Muscle layer of colon (tissue), 2 donors: ENCODE data around the gene C16orf89.

Source experiments
- H3K27ac ChIP-seq: one replicate; pipeline ENCODE4 v1.7.0; 2013; ENCODE audit warnings: low read depth, mild to moderate bottlenecking, low read length, moderate library complexity
- H3K27me3 ChIP-seq, 2 donors: one replicate each; pipeline ENCODE4 v1.7.0; 2013; ENCODE audit warnings: low read length in 2 of 2, mild to moderate bottlenecking in 2 of 2; ENCODE audit not compliant: insufficient read depth in 2 of 2, control insufficient read depth in 1 of 2
- H3K36me3 ChIP-seq: one replicate; pipeline ENCODE4 v1.7.0; 2013; ENCODE audit warnings: mild to moderate bottlenecking, low read length; ENCODE audit not compliant: insufficient read depth
- H3K4me1 ChIP-seq: one replicate; pipeline ENCODE4 v1.7.0; 2013; ENCODE audit warnings: mild to moderate bottlenecking, low read length; ENCODE audit not compliant: insufficient read depth
- H3K4me3 ChIP-seq, 2 donors: one replicate each; pipeline ENCODE4 v1.7.0; 2013; ENCODE audit warnings: low read length in 2 of 2, low read depth in 1 of 2, mild to moderate bottlenecking in 1 of 2, moderate library complexity in 1 of 2
- H3K9ac ChIP-seq: one replicate; pipeline ENCODE4 v1.7.0; 2013; ENCODE audit warnings: low read length
- H3K9me3 ChIP-seq: one replicate; pipeline ENCODE4 v1.7.0; 2013; ENCODE audit warnings: mild to moderate bottlenecking, low read length
- donor health status: abdominal sarcoma.
- donor health status: Adenocarcinoma of cecum.

C16orf89 gene

GRCh38 chr16:5007256-5007655 lies 58.5 kb downstream of the C16orf89 start:
- no peaks in the 10 kb centered on the region for H3K9me3 ChIP-seq
- H3K9ac ChIP-seq = no peak overlapping the region
- no peak overlapping the region for H3K27ac ChIP-seq
- H3K27me3 ChIP-seq = peaks cover 0 to 3% of the 10 kb centered on the region in 2 donors
- H3K4me3 ChIP-seq = no peak overlapping the region
- H3K4me1 ChIP-seq = no peaks in the 10 kb centered on the region
- H3K36me3 ChIP-seq = no peaks in the 10 kb centered on the region

- Histone ChIP-seq H3K27me3 (peaks cover 0 to 3% of the 10 kb centered on the region in 2 donors), H3K4me3 (no peak overlapping the region), H3K4me1 (no peaks in the 10 kb centered on the region), H3K27ac (no peak overlapping the region), H3K36me3 (no peaks in the 10 kb centered on the region), H3K9ac (no peak overlapping the region), H3K9me3 (no peaks in the 10 kb centered on the region)
Measured at GRCh38 chr16:5006348-5007193, 59.2 kb downstream of the C16orf89 start.

GRCh38 chr16:5005916-5006315 lies 59.8 kb downstream of the C16orf89 start:
- H3K9me3 ChIP-seq = no peaks in the 10 kb centered on the region
- peaks cover 0 to 3% of the 10 kb centered on the region in 2 donors for H3K27me3 ChIP-seq
- no peak overlapping the region for H3K9ac ChIP-seq
- H3K4me3 ChIP-seq = no peak overlapping the region
- no peaks in the 10 kb centered on the region for H3K36me3 ChIP-seq
- H3K4me1 ChIP-seq = no peaks in the 10 kb centered on the region
- H3K27ac ChIP-seq = no peak overlapping the region

DNA sequence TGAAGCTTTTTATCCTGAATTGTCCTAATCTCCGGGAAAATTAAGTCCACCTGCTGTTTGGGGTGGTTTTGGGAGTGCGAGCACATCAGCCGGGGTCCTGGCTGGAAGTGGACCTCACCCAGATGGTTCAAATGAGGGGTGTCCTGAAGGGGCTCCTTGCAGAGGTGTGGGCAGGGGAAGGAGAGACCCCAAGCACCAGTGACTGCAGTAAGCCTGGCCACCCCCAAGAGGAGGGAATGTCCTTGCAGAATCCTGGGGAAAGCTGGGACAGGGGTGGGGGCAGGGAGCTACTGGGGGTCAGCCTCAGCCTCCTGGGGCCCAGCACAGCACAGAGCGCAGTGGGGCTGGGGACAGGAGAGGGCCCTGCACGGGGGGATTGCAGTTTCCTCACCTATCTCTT lies 61.4 kb downstream of the C16orf89 start:
- Histone ChIP-seq H3K27me3 (peaks cover 0 to 3% of the 10 kb centered on the region in 2 donors), H3K4me1 (no peaks in the 10 kb centered on the region), H3K4me3 (no peak overlapping the region), H3K36me3 (no peaks in the 10 kb centered on the region), H3K9ac (no peak overlapping the region), H3K9me3 (no peaks in the 10 kb centered on the region), H3K27ac (no peak overlapping the region)

GRCh38 chr16:5003828-5004227 lies 61.9 kb downstream of the C16orf89 start:
- peaks cover 0 to 3% of the 10 kb centered on the region in 2 donors for H3K27me3 ChIP-seq
- no peak overlapping the region for H3K27ac ChIP-seq
- H3K9ac ChIP-seq = no peak overlapping the region
- H3K36me3 ChIP-seq = no peaks in the 10 kb centered on the region
- H3K9me3 ChIP-seq = no peaks in the 10 kb centered on the region
- H3K4me3 ChIP-seq = no peak overlapping the region
- no peaks in the 10 kb centered on the region for H3K4me1 ChIP-seq

DNA sequence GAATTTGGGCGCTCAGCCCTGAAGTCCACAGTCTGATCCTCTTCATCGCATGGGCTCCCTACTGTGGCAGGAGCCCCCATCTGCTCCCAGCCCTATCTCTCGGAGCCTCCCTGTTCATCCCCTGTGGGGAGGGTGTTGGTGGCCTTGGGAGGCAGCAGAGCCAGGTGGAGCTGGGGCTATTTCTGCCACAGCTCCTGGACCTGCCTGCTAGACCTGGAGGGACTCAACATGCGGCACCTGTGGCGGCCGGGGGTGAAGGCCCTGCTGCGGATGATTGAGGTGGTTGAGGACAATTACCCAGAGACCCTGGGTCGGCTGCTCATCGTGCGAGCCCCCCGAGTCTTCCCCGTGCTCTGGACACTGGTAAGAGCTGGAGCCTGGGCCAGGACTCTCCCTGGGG lies 62.5 kb downstream of the C16orf89 start:
- H3K36me3 ChIP-seq = no peaks in the 10 kb centered on the region
- H3K4me1 ChIP-seq = no peaks in the 10 kb centered on the region
- no peaks in the 10 kb centered on the region for H3K9me3 ChIP-seq
- H3K27ac ChIP-seq = no peak overlapping the region
- H3K4me3 ChIP-seq = no peak overlapping the region
- no peaks in the 10 kb centered on the region for H3K27me3 ChIP-seq
- H3K9ac ChIP-seq = no peak overlapping the region

- H3K9me3 ChIP-seq = no peaks in the 10 kb centered on the region
- H3K36me3 ChIP-seq = no peaks in the 10 kb centered on the region
- H3K27me3 ChIP-seq = no peaks in the 10 kb centered on the region
- no peak overlapping the region for H3K27ac ChIP-seq
- H3K4me1 ChIP-seq = no peaks in the 10 kb centered on the region
- H3K4me3 ChIP-seq = no peak overlapping the region
- no peak overlapping the region for H3K9ac ChIP-seq
Measured at GRCh38 chr16:5002699-5003143, 63.0 kb downstream of the C16orf89 start.

DNA sequence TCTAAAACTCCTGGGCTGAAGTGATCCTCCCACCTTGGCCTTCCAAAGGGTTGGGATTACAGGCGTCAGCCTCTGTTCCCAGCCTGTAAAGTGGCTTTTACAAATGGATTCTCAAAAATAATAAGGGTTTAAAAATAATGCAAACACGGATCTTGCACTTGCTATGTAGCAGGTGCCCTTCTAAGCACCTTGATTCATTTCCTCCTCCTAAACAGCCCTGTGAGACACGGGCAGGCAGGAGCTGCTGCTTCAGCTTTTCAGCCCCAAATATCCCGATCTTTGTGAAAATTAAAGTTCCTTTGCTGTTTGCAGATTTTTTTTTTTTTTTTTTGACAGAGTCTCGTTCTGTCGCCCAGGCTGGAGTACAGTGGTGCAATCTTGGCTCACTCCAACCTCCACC lies 63.8 kb downstream of the C16orf89 start:
- H3K9ac ChIP-seq = no peak overlapping the region
- H3K27ac ChIP-seq = no peak overlapping the region
- H3K36me3 ChIP-seq = no peaks in the 10 kb centered on the region
- H3K27me3 ChIP-seq = no peaks in the 10 kb centered on the region
- H3K4me1 ChIP-seq = no peaks in the 10 kb centered on the region
- no peak overlapping the region for H3K4me3 ChIP-seq
- H3K9me3 ChIP-seq = no peaks in the 10 kb centered on the region

- Histone ChIP-seq H3K9me3 (no peaks in the 10 kb centered on the region), H3K4me3 (no peak overlapping the region), H3K4me1 (no peaks in the 10 kb centered on the region), H3K9ac (no peak overlapping the region), H3K36me3 (no peaks in the 10 kb centered on the region), H3K27me3 (no peaks in the 10 kb centered on the region), H3K27ac (no peak overlapping the region)
Measured at GRCh38 chr16:5001571-5001970, 64.2 kb downstream of the C16orf89 start.

DNA sequence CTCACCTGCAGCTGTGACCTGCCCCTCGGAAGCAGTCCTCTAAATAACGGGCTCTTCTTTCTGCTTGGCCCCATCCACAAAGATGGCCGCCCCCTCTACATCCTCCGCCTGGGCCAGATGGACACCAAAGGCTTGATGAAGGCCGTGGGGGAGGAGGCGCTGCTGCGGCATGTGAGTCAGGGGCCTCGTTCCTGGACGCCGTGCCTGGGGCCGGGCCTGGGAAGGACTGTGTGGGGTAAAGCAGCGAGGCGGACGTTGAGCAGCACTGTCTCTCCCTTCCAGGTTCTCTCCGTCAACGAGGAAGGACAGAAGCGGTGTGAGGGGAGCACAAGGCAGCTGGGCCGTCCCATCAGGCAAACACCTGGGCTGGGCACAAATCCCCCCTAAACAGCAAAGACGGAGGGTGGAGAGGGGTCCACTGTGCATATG lies 65.2 kb downstream of the C16orf89 start:
- no peaks in the 10 kb centered on the region for H3K4me1 ChIP-seq
- H3K9me3 ChIP-seq = no peaks in the 10 kb centered on the region
- no peak overlapping the region for H3K4me3 ChIP-seq
- H3K27me3 ChIP-seq = no peaks in the 10 kb centered on the region
- H3K36me3 ChIP-seq = no peaks in the 10 kb centered on the region
- no peak overlapping the region for H3K9ac ChIP-seq
- H3K27ac ChIP-seq = no peak overlapping the region

DNA sequence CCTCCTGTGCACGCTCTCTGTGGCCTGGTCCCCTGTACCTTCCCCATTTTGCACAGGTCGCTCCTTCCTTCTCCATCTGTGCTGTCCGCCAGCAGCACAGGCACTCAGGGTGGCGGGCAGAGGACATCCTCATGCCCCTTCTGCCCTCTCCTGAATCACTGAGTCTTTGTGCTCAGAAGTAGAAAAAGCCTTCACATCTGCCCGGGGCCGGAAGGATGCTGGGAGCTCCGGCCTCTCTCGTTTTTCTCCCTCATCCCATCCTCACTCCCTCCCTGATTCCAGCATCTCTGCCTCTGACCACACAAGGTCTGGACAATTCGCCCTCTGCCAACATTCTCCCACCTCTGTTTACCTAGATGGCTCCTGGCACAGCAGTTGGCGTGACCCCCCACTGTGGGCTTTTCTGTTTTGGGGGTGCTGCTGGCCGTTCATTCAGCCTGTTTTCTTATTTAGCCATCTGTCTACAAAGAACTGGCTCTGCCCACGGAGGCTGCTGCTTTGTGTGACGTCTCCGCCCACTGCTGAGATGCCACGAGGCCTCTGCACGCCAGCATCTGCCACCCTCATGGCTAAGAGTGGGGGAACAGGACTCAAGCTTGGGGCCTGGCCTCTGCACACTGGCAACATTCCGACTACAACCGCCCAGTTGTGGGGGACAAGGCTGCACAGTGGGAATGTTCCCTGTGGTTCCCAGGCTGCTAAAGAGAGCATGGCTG lies 70.9 kb downstream of the C16orf89 start:
- Histone ChIP-seq H3K9ac (no peak overlapping the region), H3K4me3 (no peak overlapping the region), H3K27ac (no peak overlapping the region)

More for the DNA sequence above, 70.9 kb downstream of the C16orf89 start:
- Histone ChIP-seq H3K36me3 (no peaks in the 10 kb centered on the region), H3K9me3 (no peaks in the 10 kb centered on the region), H3K27me3 (no peaks in the 10 kb centered on the region), H3K4me1 (no peaks in the 10 kb centered on the region)
